Stimulated activated naive B cell treated with anti-CD40 and anti-IgM and Interleukin-4, amounts not matched to agents 10 μg/mL and 1 μg/mL and 100 μg/mL, for 72 hours (primary cell): ENCODE results near the gene SPAG9.
"Not testable (repeated sequence)": the region's sequence is repeated elsewhere in the genome, so short reads cannot be mapped to it uniquely, and the experiment has no call there.

Experiments used
- ATAC-seq, 2 donors: fragments of 150-1000 bp; cut with Tn5 transposase; replicated peaks; 2 replicates each; pipeline ENCODE4 v1.10.0; 2021; ENCODE audit warnings: moderate library complexity in 1 of 2
- DNase-seq: peaks from one replicate; pipeline ENCODE4 v3.0.0; 2021
- H3K27ac Mint-ChIP-seq: one replicate; pipeline ENCODE4 v1.8.0; 2022; ENCODE audit warnings: mild to moderate bottlenecking, mixed read lengths
- H3K27me3 Mint-ChIP-seq, 2 donors: one replicate each; pipeline ENCODE4 v1.8.0; 2022; ENCODE audit warnings: mixed read lengths in 2 of 2
- H3K36me3 Mint-ChIP-seq, 2 donors: one replicate each; pipeline ENCODE4 v1.8.0; 2022; ENCODE audit warnings: mixed read lengths in 2 of 2, mild to moderate bottlenecking in 1 of 2
- H3K4me1 Mint-ChIP-seq, 2 donors: one replicate each; pipeline ENCODE4 v1.8.0; 2022; ENCODE audit warnings: mixed read lengths in 2 of 2, mild to moderate bottlenecking in 1 of 2
- H3K4me3 Mint-ChIP-seq, 2 donors: one replicate each; pipeline ENCODE4 v1.8.0; 2022; ENCODE audit warnings: mild to moderate bottlenecking in 2 of 2, mixed read lengths in 2 of 2, moderate library complexity in 1 of 2
- H3K9me3 Mint-ChIP-seq, 2 donors: one replicate each; pipeline ENCODE4 v1.8.0; 2022; ENCODE audit warnings: mixed read lengths in 2 of 2, mild to moderate bottlenecking in 1 of 2

SPAG9 gene

GRCh38 chr17:51088287-51088686 lies 32.4 kb downstream of the SPAG9 start:
- Mint-ChIP-seq H3K9me3 (no peaks in the 10 kb centered on the region), H3K36me3 (peaks cover 10 to 18% of the 10 kb centered on the region in 2 donors), H3K4me3 (no peak overlapping the region), H3K4me1 (peaks cover 13 to 41% of the 10 kb centered on the region in 2 donors), H3K27ac (no peak overlapping the region), H3K27me3 (no peaks in the 10 kb centered on the region)
- peak; percentile 66 to 78 for ATAC-seq
- no peak for DNase-seq

GRCh38 chr17:51087072-51087757 lies 33.5 kb downstream of the SPAG9 start:
- no peak overlapping the region for H3K4me3 Mint-ChIP-seq
- H3K27ac Mint-ChIP-seq, result no peak overlapping the region
- H3K9me3 Mint-ChIP-seq, result no peaks in the 10 kb centered on the region
- no peak for DNase-seq
- no peaks in the 10 kb centered on the region for H3K27me3 Mint-ChIP-seq
- peak; percentile 54 to 58 for ATAC-seq
- peaks cover 16 to 18% of the 10 kb centered on the region in 2 donors for H3K36me3 Mint-ChIP-seq
- peaks cover 13 to 43% of the 10 kb centered on the region in 2 donors for H3K4me1 Mint-ChIP-seq

- Mint-ChIP-seq H3K4me1 (peaks cover 12 to 38% of the 10 kb centered on the region in 2 donors), H3K4me3 (no peak overlapping the region), H3K27ac (no peak overlapping the region), H3K27me3 (no peaks in the 10 kb centered on the region), H3K36me3 (peaks cover 19 to 20% of the 10 kb centered on the region in 2 donors), H3K9me3 (no peaks in the 10 kb centered on the region)
- ATAC-seq, result no peak
- no peak for DNase-seq
Observed at GRCh38 chr17:51085150-51085805, 35.4 kb downstream of the SPAG9 start.

- ATAC-seq (no peak), DNase-seq (no peak)
- Mint-ChIP-seq H3K36me3 (peaks cover 15 to 26% of the 10 kb centered on the region in 2 donors), H3K4me3 (no peak overlapping the region), H3K27me3 (no peaks in the 10 kb centered on the region), H3K27ac (no peak overlapping the region), H3K4me1 (peaks cover 12 to 35% of the 10 kb centered on the region in 2 donors), H3K9me3 (no peaks in the 10 kb centered on the region)
Observed at GRCh38 chr17:51083981-51084380, 36.7 kb downstream of the SPAG9 start.

GRCh38 chr17:51083364-51083763 lies 37.3 kb downstream of the SPAG9 start:
- not testable (repeated sequence) for H3K4me3 Mint-ChIP-seq, ATAC-seq, H3K27ac Mint-ChIP-seq, H3K27me3 Mint-ChIP-seq, H3K9me3 Mint-ChIP-seq, DNase-seq
- Mint-ChIP-seq H3K4me1 (peaks cover 12 to 29% of the 10 kb centered on the region in 2 donors), H3K36me3 (peaks cover 10 to 29% of the 10 kb centered on the region in 2 donors)

GRCh38 chr17:51079049-51079448 lies 41.6 kb downstream of the SPAG9 start:
- H3K36me3 Mint-ChIP-seq, result peaks cover 21 to 39% of the 10 kb centered on the region in 2 donors
- H3K9me3 Mint-ChIP-seq, result no peaks in the 10 kb centered on the region
- H3K27ac Mint-ChIP-seq, result no peak overlapping the region
- no peak overlapping the region for H3K4me3 Mint-ChIP-seq
- DNase-seq (no peak), ATAC-seq (no peak)
- H3K27me3 Mint-ChIP-seq, result no peaks in the 10 kb centered on the region
- H3K4me1 Mint-ChIP-seq, result peaks cover 5 to 18% of the 10 kb centered on the region in 2 donors

GRCh38 chr17:51078009-51078592 lies 42.6 kb downstream of the SPAG9 start:
- DNase-seq, result no peak
- H3K4me3 Mint-ChIP-seq, result no peak overlapping the region
- no peak for ATAC-seq
- H3K4me1 Mint-ChIP-seq, result peaks cover 5 to 18% of the 10 kb centered on the region in 2 donors
- H3K27ac Mint-ChIP-seq, result peak overlapping the region; percentile 40
- peaks cover 21 to 43% of the 10 kb centered on the region in 2 donors for H3K36me3 Mint-ChIP-seq
- no peaks in the 10 kb centered on the region for H3K27me3 Mint-ChIP-seq
- no peaks in the 10 kb centered on the region for H3K9me3 Mint-ChIP-seq

GRCh38 chr17:51076821-51077220 lies 43.8 kb downstream of the SPAG9 start:
- ATAC-seq (no peak), DNase-seq (no peak)
- Mint-ChIP-seq H3K27ac (no peak overlapping the region), H3K4me1 (peaks cover 2 to 12% of the 10 kb centered on the region in 2 donors), H3K27me3 (no peaks in the 10 kb centered on the region), H3K9me3 (no peaks in the 10 kb centered on the region), H3K36me3 (peaks cover 18 to 36% of the 10 kb centered on the region in 2 donors), H3K4me3 (no peak overlapping the region)

GRCh38 chr17:51071556-51071955 lies 49.1 kb downstream of the SPAG9 start:
- H3K4me3 Mint-ChIP-seq, result no peak overlapping the region
- H3K27me3 Mint-ChIP-seq, result no peaks in the 10 kb centered on the region
- DNase-seq (no peak), ATAC-seq (no peak)
- no peaks in the 10 kb centered on the region for H3K9me3 Mint-ChIP-seq
- peaks cover 4 to 16% of the 10 kb centered on the region in 2 donors for H3K4me1 Mint-ChIP-seq
- no peak overlapping the region for H3K27ac Mint-ChIP-seq
- peaks cover 13 to 19% of the 10 kb centered on the region in 2 donors for H3K36me3 Mint-ChIP-seq

- Mint-ChIP-seq H3K36me3 (peaks cover 11 to 19% of the 10 kb centered on the region in 2 donors), H3K4me3 (no peak overlapping the region)
Observed at GRCh38 chr17:51065466-51065865, 55.2 kb downstream of the SPAG9 start.

GRCh38 chr17:51064061-51064735 lies 56.5 kb downstream of the SPAG9 start:
- Mint-ChIP-seq H3K27me3 (no peaks in the 10 kb centered on the region), H3K9me3 (no peaks in the 10 kb centered on the region), H3K4me3 (no peak overlapping the region), H3K27ac (peak overlapping the region; percentile 9), H3K36me3 (peaks cover 9 to 13% of the 10 kb centered on the region in 2 donors), H3K4me1 (peaks cover 15 to 27% of the 10 kb centered on the region in 2 donors)
- DNase-seq (no peak), ATAC-seq (no peak)

More at GRCh38 chr17:51065466-51065865, 55.2 kb downstream of the SPAG9 start:
- H3K27me3 Mint-ChIP-seq, result no peaks in the 10 kb centered on the region
- no peaks in the 10 kb centered on the region for H3K9me3 Mint-ChIP-seq
- H3K27ac Mint-ChIP-seq, result no peak overlapping the region
- H3K4me1 Mint-ChIP-seq, result peaks cover 10 to 26% of the 10 kb centered on the region in 2 donors
- DNase-seq, result no peak
- no peak for ATAC-seq

GRCh38 chr17:51060396-51060795 lies 60.3 kb downstream of the SPAG9 start:
- Mint-ChIP-seq H3K27ac (no peak overlapping the region), H3K9me3 (no peaks in the 10 kb centered on the region), H3K27me3 (no peaks in the 10 kb centered on the region), H3K4me3 (no peak overlapping the region), H3K36me3 (peaks cover 6 to 12% of the 10 kb centered on the region in 2 donors), H3K4me1 (peaks cover 11 to 31% of the 10 kb centered on the region in 2 donors)
- ATAC-seq, result no peak
- DNase-seq, result no peak

GRCh38 chr17:51059781-51060180 lies 60.9 kb downstream of the SPAG9 start:
- peaks cover 7 to 14% of the 10 kb centered on the region in 2 donors for H3K36me3 Mint-ChIP-seq
- H3K27ac Mint-ChIP-seq, result no peak overlapping the region

GRCh38 chr17:51057534-51057933 lies 63.1 kb downstream of the SPAG9 start:
- H3K27ac Mint-ChIP-seq, result no peak overlapping the region
- H3K27me3 Mint-ChIP-seq, result no peaks in the 10 kb centered on the region
- peaks cover 9 to 27% of the 10 kb centered on the region in 2 donors for H3K4me1 Mint-ChIP-seq
- peaks cover 0 to 3% of the 10 kb centered on the region in 2 donors for H3K9me3 Mint-ChIP-seq
- DNase-seq, result no peak
- no peak overlapping the region for H3K4me3 Mint-ChIP-seq
- peaks cover 6 to 9% of the 10 kb centered on the region in 2 donors for H3K36me3 Mint-ChIP-seq
- no peak for ATAC-seq

More at GRCh38 chr17:51059781-51060180, 60.9 kb downstream of the SPAG9 start:
- Mint-ChIP-seq H3K27me3 (no peaks in the 10 kb centered on the region), H3K4me1 (peaks cover 11 to 31% of the 10 kb centered on the region in 2 donors), H3K9me3 (no peaks in the 10 kb centered on the region), H3K4me3 (no peak overlapping the region)
- DNase-seq (no peak), ATAC-seq (no peak)
